ENCODE data around the gene VIM. TPM values are rescaled to one million over a fixed set of nuclear protein-coding genes. Genes with fewer than 3 reads are reported as not detected.

The VIM gene
- total and polyA plus RNA-seq, 10 of the 15 experiments (the other 5 are each of a cell fraction or from before 2014, with no cell fraction given), result 44.2 to 287 (median 188) TPM

- RAD21 ChIA-PET (ENCODE audit: unreplicated experiment), result interaction anchor here (0.5 to 2.1 kb wide), 5 partner anchors 14 to 50 kb away, joined by 3 to 14 read pairs (median 7); partner anchors contain the start of gene TRDMT1
- ATAC-seq (no peak), DNase-seq (ENCODE audit: low read depth, low spot score) (no peak), FAIRE-seq (no peak)
- Histone ChIP-seq H3K4me1 (ENCODE audit: control insufficient read depth, insufficient read depth, low read length) (peaks cover 32% of the 10 kb centered on the region), H3K9me3 (replicated peaks; ENCODE audit: control insufficient read depth, insufficient read depth, low read length) (no peaks in the 10 kb centered on the region; the same call in 2 of the 3 replicates), H3K79me2 (ENCODE audit: control insufficient read depth, insufficient read depth, low read length) (no peaks in the 10 kb centered on the region), H3K27me3 (replicated peaks in 1 of 2; ENCODE audit: control insufficient read depth in 2 of 2, insufficient read depth in 2 of 2, low read length in 1 of 2) (no peaks in the 10 kb centered on the region; a peak in 1 of 4 replicates), H3K4me2 (ENCODE audit: control insufficient read depth, insufficient read depth) (peak overlapping the region; percentile 91), H3K27ac (ENCODE audit: control insufficient read depth, insufficient read depth) (0 out of 2 replicates have a peak overlapping the region, but pooled peaks have one; percentile 68), H3K36me3 (ENCODE audit: control insufficient read depth in 2 of 2, insufficient read depth in 2 of 2, low read length in 1 of 2) (peaks cover 0 to 4% of the 10 kb centered on the region in 2 experiments; a peak in 2 of 4 replicates), H3K9ac (ENCODE audit: control insufficient read depth, insufficient read depth, low read length) (peak overlapping the region; percentile 70; the same call in 1 of the 2 replicates), H3K4me3 (peak overlapping the region; percentile 78), H2AFZ (ENCODE audit: control insufficient read depth, low read depth, low read length) (peak overlapping the region; percentile 84), H4K20me1 (ENCODE audit: control insufficient read depth, insufficient read depth) (no peaks in the 10 kb centered on the region)
- WGBS (ENCODE audit: insufficient coverage, insufficient replicate concordance, low lambda C conversion rate, missing lambda C conversion rate), result 1% methylated on average over 21 of the region's 21 CpGs
- CTCF ChIA-PET, result interaction anchor here (1.4 to 3.7 kb wide), 6 partner anchors 13 to 31 kb away, joined by 3 to 16 read pairs (median 4); partner anchors contain the start of gene TRDMT1
- SMC1A ChIA-PET (ENCODE audit: uncharacterized antibody, unreplicated experiment), result interaction anchor here (0.6 to 3.2 kb wide), 6 partner anchors 13 to 412 kb away, joined by 3 to 17 read pairs (median 4); partner anchors contain the start of genes RSU1 and TRDMT1
- in situ Hi-C loops (cut with MboI), result no loop called here
- intact Hi-C loops (cut with micrococcal nuclease; ENCODE audit: unreplicated experiment), result no loop called here
- TF ChIP-seq HDAC2 (IDR thresholded peaks at IDR 0.05) (0 out of 2 replicates have a peak, but pooled peaks have one; percentile 25), HDAC6 (IDR thresholded peaks at IDR 0.05; ENCODE audit: unreplicated experiment) (peak; percentile 43)
- TF ChIP-seq, protein P1, sequence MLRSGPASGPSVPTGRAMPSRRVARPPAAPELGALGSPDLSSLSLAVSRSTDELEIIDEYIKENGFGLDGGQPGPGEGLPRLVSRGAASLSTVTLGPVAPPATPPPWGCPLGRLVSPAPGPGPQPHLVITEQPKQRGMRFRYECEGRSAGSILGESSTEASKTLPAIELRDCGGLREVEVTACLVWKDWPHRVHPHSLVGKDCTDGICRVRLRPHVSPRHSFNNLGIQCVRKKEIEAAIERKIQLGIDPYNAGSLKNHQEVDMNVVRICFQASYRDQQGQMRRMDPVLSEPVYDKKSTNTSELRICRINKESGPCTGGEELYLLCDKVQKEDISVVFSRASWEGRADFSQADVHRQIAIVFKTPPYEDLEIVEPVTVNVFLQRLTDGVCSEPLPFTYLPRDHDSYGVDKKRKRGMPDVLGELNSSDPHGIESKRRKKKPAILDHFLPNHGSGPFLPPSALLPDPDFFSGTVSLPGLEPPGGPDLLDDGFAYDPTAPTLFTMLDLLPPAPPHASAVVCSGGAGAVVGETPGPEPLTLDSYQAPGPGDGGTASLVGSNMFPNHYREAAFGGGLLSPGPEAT (IDR thresholded peaks at IDR 0.05; ENCODE audit: low read depth), result no peak
- POLR2A ChIA-PET, result interaction anchor here (0.7 to 3.6 kb wide), 5 partner anchors 10 to 412 kb away, joined by 3 to 23 read pairs (median 5); partner anchors contain the start of genes RSU1 and TRDMT1
- BruUV-seq (replicated peaks), result no TSS peak
Measured at GRCh38 chr10:17229717-17229966, 1.6 kb downstream of the VIM start.
